ENCODE data around the gene SPPL3.

- TF ChIP-seq CTCF (conservative IDR thresholded peaks at IDR 0.05; ENCODE audit: low read depth in 2 of 2) (no peak), JUNB (IDR thresholded peaks at IDR 0.05; ENCODE audit: unreplicated experiment) (no peak), EZH2 (IDR thresholded peaks at IDR 0.05; ENCODE audit: low read depth, unreplicated experiment) (no peak), EZH2phosphoT487 (IDR thresholded peaks at IDR 0.05; ENCODE audit: unreplicated experiment) (no peak), ZNF462 (CRISPR knock-in tag; IDR thresholded peaks at IDR 0.05) (no peak)
Observed at GRCh38 chr12:120839503-120839902, 64.7 kb downstream of the SPPL3 start.

Measured in GM23338 (cell line).